ENCODE measurements around the gene THRB. TPM values are rescaled to one million over a fixed set of nuclear protein-coding genes. Genes with fewer than 3 reads are reported as not detected.

The THRB gene
- total and polyA plus RNA-seq, 2 experiments from 2014 or later = 3.3 to 5.1 TPM

GRCh38 chr3:24232784-24233183 lies 261.9 kb downstream of the THRB start:
- DNase-seq = no peak
- Histone ChIP-seq H4K20me1 (ENCODE audit: insufficient read depth) (no peaks in the 10 kb centered on the region), H3K36me3 (ENCODE audit: low read depth) (no peaks in the 10 kb centered on the region), H3K79me2 (ENCODE audit: insufficient read depth) (no peaks in the 10 kb centered on the region), H3K4me3 (no peak overlapping the region), H3F3A (ENCODE audit: insufficient read depth) (peaks cover 15% of the 10 kb centered on the region), H3K9ac (no peak overlapping the region), H3K4me2 (ENCODE audit: unreplicated experiment) (no peak overlapping the region), H3K9me2 (ENCODE audit: insufficient read depth) (no peaks in the 10 kb centered on the region), H3K27me3 (replicated peaks; ENCODE audit: insufficient read depth) (no peaks in the 10 kb centered on the region), H3K27ac (no peak overlapping the region), H3K9me3 (ENCODE audit: low read depth) (no peaks in the 10 kb centered on the region), H2AFZ (no peak overlapping the region), H3K4me1 (ENCODE audit: insufficient read depth) (peaks cover 13% of the 10 kb centered on the region)
- TF ChIP-seq EZH2phosphoT487 (IDR thresholded peaks at IDR 0.05; ENCODE audit: insufficient read depth, low read depth) (no peak), EZH2 (IDR thresholded peaks at IDR 0.05; ENCODE audit: insufficient read depth, poor library complexity, severe bottlenecking) (no peak)
- in situ Hi-C loops (cut with MboI) = loop anchor here (10.0 kb wide), 1 partner anchor 228 kb away; no protein-coding TSS in a partner anchor
- WGBS, 2 experiments (ENCODE audit: low coverage in 1 of 2, low lambda C conversion rate in 2 of 2, missing lambda C conversion rate in 2 of 2) = 96 to 100% methylated on average over 1 of the region's 1 CpG

DNA sequence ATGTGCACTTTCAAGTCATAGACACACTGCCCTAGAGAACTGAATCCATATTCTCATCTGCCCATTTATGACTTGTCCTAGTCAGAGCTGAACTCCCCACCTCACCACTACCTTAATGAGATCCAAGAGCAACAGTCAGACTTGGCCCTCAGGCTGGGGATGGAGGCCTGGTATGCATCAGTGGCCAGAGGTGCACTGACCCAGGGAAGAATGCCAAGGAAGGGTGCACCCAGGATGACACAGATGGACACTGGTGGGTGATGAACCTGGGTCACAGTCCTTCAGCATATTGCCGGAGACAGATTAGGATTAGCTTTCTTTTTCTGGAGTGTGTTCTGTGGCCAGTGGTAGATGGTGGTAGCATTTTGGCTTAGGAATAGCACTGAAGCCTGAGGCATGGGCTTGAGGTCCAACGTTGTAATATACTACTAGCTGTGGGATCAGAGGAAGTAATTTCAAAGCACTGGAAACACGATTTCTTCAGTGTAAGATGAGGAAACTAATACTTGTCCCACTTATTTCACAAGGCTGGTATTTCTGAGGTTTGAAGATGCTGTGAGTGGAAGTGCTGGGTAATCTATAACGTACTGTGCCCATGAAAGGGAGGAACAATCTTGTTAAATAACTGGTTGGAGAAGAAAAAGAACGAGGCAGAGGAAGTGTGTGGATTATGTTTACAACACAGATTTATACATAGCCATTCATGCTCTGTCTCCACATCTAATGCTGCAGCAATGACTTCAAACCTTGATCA lies 265.0 kb downstream of the THRB start:
- H3K4me1 ChIP-seq (ENCODE audit: insufficient read depth) = no peaks in the 10 kb centered on the region
- H3K9me3 ChIP-seq (ENCODE audit: low read depth) = no peaks in the 10 kb centered on the region
- no peaks in the 10 kb centered on the region for H3K36me3 ChIP-seq (ENCODE audit: low read depth)
- no peak overlapping the region for H3K9ac ChIP-seq
- no peaks in the 10 kb centered on the region for H3F3A ChIP-seq (ENCODE audit: insufficient read depth)
- no peak overlapping the region for H3K4me2 ChIP-seq (ENCODE audit: unreplicated experiment)
- H3K4me3 ChIP-seq = no peak overlapping the region
- H3K9me2 ChIP-seq (ENCODE audit: insufficient read depth) = no peaks in the 10 kb centered on the region
- TF ChIP-seq EZH2 (IDR thresholded peaks at IDR 0.05; ENCODE audit: insufficient read depth, poor library complexity, severe bottlenecking) (no peak), EZH2phosphoT487 (IDR thresholded peaks at IDR 0.05; ENCODE audit: insufficient read depth, low read depth) (no peak)
- no peaks in the 10 kb centered on the region for H3K79me2 ChIP-seq (ENCODE audit: insufficient read depth)
- H2AFZ ChIP-seq = no peak overlapping the region
- H3K27me3 ChIP-seq (replicated peaks; ENCODE audit: insufficient read depth) = no peaks in the 10 kb centered on the region
- no peaks in the 10 kb centered on the region for H4K20me1 ChIP-seq (ENCODE audit: insufficient read depth)
- 79 to 84% methylated on average over 5 of the region's 5 CpGs for WGBS, 2 experiments (ENCODE audit: low coverage in 1 of 2, low lambda C conversion rate in 2 of 2, missing lambda C conversion rate in 2 of 2)
- no peak overlapping the region for H3K27ac ChIP-seq
- no peak for DNase-seq
- in situ Hi-C loops (cut with MboI) = loop anchor here (10.0 kb wide), 1 partner anchor 225 kb away; no protein-coding TSS in a partner anchor

DNA sequence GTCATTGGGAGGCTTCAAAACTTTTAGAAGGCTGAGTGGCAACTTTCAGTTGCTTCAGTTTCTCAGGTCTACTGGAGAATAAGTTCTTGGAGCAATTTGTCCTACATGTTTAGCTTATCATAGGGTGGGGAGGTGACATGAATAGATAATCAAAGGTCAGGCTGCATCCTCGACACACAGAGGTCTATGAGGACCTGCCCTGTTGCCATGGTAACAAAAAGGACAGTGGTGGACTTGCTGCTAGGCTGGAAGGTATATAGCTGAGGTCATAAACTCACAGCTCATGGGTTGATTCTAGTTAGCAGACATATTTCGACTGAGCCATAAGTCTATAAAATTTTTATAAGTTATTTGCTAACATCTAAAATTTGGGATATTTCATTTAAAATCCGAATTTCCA lies 267.0 kb downstream of the THRB start:
- Histone ChIP-seq H3K36me3 (ENCODE audit: low read depth) (no peaks in the 10 kb centered on the region), H3K4me3 (no peak overlapping the region), H3K4me2 (ENCODE audit: unreplicated experiment) (no peak overlapping the region), H3K4me1 (ENCODE audit: insufficient read depth) (no peaks in the 10 kb centered on the region), H3K9me3 (ENCODE audit: low read depth) (no peaks in the 10 kb centered on the region), H3F3A (ENCODE audit: insufficient read depth) (no peaks in the 10 kb centered on the region), H2AFZ (no peak overlapping the region), H4K20me1 (ENCODE audit: insufficient read depth) (no peaks in the 10 kb centered on the region), H3K27ac (no peak overlapping the region), H3K27me3 (replicated peaks; ENCODE audit: insufficient read depth) (no peaks in the 10 kb centered on the region), H3K9me2 (ENCODE audit: insufficient read depth) (no peaks in the 10 kb centered on the region), H3K79me2 (ENCODE audit: insufficient read depth) (no peaks in the 10 kb centered on the region), H3K9ac (no peak overlapping the region)
- no peak for TF ChIP-seq EZH2phosphoT487 (IDR thresholded peaks at IDR 0.05; ENCODE audit: insufficient read depth, low read depth)
- no peak for TF ChIP-seq EZH2 (IDR thresholded peaks at IDR 0.05; ENCODE audit: insufficient read depth, poor library complexity, severe bottlenecking)
- in situ Hi-C loops (cut with MboI) = no loop called here
- DNase-seq = no peak
- WGBS, 2 experiments (ENCODE audit: low coverage in 1 of 2, low lambda C conversion rate in 2 of 2, missing lambda C conversion rate in 2 of 2) = 93 to 95% methylated on average over 3 of the region's 3 CpGs

GRCh38 chr3:24226397-24226796 lies 268.3 kb downstream of the THRB start:
- in situ Hi-C loops (cut with MboI) = no loop called here
- Histone ChIP-seq H3K4me3 (no peak overlapping the region), H3K79me2 (ENCODE audit: insufficient read depth) (no peaks in the 10 kb centered on the region), H4K20me1 (ENCODE audit: insufficient read depth) (no peaks in the 10 kb centered on the region), H3K9ac (no peak overlapping the region), H3K27ac (no peak overlapping the region), H3F3A (ENCODE audit: insufficient read depth) (peaks cover 10% of the 10 kb centered on the region), H3K9me3 (ENCODE audit: low read depth) (no peaks in the 10 kb centered on the region), H3K4me2 (ENCODE audit: unreplicated experiment) (no peak overlapping the region), H3K27me3 (replicated peaks; ENCODE audit: insufficient read depth) (no peaks in the 10 kb centered on the region), H3K4me1 (ENCODE audit: insufficient read depth) (peaks cover 6% of the 10 kb centered on the region), H2AFZ (no peak overlapping the region), H3K9me2 (ENCODE audit: insufficient read depth) (no peaks in the 10 kb centered on the region), H3K36me3 (ENCODE audit: low read depth) (no peaks in the 10 kb centered on the region)
- WGBS, 2 experiments (ENCODE audit: low coverage in 1 of 2, low lambda C conversion rate in 2 of 2, missing lambda C conversion rate in 2 of 2) = 80 to 86% methylated on average over 2 of the region's 2 CpGs
- TF ChIP-seq EZH2 (IDR thresholded peaks at IDR 0.05; ENCODE audit: insufficient read depth, poor library complexity, severe bottlenecking) = no peak
- TF ChIP-seq EZH2phosphoT487 (IDR thresholded peaks at IDR 0.05; ENCODE audit: insufficient read depth, low read depth) = no peak
- no peak for DNase-seq

Measured in GM23248 (cell line).